ENCODE data around the gene KLHL35. TPM values are rescaled to one million over a fixed set of nuclear protein-coding genes. Genes with fewer than 3 reads are reported as not detected.

Gene KLHL35
- polyA plus RNA-seq, 3 donors, result 0.33 to 0.45 TPM; not detected in 1

DNA sequence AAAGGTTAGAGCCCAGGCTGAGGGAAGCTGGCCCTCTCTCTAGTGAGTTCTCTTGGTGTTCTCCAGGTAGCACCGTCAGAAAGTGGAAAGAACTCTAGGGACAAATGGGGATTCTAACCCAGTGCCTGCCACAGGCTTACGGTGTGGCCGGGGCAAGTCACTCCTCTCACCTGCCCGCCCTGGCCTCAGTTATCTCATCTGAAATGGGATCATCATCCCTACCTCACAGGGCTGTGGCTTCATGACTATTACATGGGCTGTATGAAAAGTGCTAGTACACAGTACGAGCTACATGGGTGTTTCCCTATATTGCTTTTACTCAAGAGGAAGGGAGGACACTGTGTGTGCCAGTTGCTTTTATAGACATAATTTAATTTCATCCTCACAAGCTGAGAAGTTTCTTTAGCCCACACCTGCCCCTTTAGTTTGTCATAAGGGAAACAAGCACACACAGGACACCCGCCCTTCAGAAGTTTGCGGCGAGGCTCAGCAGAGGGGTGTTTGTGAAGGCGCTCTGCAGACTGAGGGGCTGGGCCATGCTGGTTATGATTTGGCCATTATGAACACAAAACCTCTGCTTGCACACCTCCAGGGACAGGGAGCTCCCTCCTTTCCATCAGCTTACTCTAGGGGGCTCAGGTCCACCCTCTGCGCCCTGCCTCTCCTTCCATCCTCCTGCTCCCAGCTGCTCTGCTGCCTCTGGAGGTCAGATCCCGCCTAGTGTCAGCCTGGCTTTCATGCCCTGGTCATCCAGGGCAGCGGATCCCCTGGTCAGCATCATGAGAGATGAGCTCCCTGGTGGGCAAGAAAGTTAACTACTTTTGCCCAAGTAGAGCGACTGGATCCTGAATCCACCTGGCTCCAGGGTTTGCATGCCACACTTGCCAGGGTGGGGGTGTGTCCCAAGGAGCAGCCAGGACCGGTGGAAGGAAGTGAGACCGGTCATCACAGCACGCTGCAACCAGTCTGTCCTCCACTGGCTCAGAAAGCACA, 1.2 kb downstream of the KLHL35 start:
- H3K9me3 ChIP-seq (replicated peaks in 1 of 2; ENCODE audit: control insufficient read depth in 1 of 2, insufficient read depth in 1 of 2, low read length in 2 of 2), result peaks cover 13 to 30% of the 10 kb centered on the region in 2 donors
- peaks cover 37 to 62% of the 10 kb centered on the region in 2 donors for H3K27me3 ChIP-seq (ENCODE audit: control insufficient read depth in 2 of 2, insufficient read depth in 2 of 2, low read length in 2 of 2)
- DNase-seq, result no peak
- WGBS (ENCODE audit: insufficient coverage), result 45% methylated on average over 12 of the region's 16 CpGs
- Mint-ChIP-seq H3K27ac (no peak overlapping the region), H3K27me3 (ENCODE audit: low read depth in 3 of 3) (peaks cover 57 to 63% (median 63%) of the 10 kb centered on the region in 3 donors), H3K4me3 (peak overlapping the region in 1 of 2 donors; percentile 97), H3K9me3 (peaks cover 10 to 25% (median 23%) of the 10 kb centered on the region in 7 donors), H3K4me1 (peaks cover 27% of the 10 kb centered on the region), H3K36me3 (peaks cover 27 to 36% of the 10 kb centered on the region in 2 donors)
- no peak overlapping the region for H2AFZ ChIP-seq (ENCODE audit: insufficient read depth, low read depth, low read length, poor library complexity, severe bottlenecking)
- TF ChIP-seq, protein P1, sequence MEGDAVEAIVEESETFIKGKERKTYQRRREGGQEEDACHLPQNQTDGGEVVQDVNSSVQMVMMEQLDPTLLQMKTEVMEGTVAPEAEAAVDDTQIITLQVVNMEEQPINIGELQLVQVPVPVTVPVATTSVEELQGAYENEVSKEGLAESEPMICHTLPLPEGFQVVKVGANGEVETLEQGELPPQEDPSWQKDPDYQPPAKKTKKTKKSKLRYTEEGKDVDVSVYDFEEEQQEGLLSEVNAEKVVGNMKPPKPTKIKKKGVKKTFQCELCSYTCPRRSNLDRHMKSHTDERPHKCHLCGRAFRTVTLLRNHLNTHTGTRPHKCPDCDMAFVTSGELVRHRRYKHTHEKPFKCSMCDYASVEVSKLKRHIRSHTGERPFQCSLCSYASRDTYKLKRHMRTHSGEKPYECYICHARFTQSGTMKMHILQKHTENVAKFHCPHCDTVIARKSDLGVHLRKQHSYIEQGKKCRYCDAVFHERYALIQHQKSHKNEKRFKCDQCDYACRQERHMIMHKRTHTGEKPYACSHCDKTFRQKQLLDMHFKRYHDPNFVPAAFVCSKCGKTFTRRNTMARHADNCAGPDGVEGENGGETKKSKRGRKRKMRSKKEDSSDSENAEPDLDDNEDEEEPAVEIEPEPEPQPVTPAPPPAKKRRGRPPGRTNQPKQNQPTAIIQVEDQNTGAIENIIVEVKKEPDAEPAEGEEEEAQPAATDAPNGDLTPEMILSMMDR (IDR thresholded peaks at IDR 0.05), result no peak
- peaks cover 0 to 14% of the 10 kb centered on the region in 2 donors for H3K36me3 ChIP-seq (replicated peaks in 1 of 2; ENCODE audit: control insufficient read depth in 1 of 2, insufficient read depth in 2 of 2, low read length in 2 of 2)
- no peak overlapping the region for H3K27ac ChIP-seq (ENCODE audit: low read depth in 1 of 2, low read length in 2 of 2)
- H3K79me2 ChIP-seq (ENCODE audit: insufficient read depth, low read length), result no peaks in the 10 kb centered on the region
- intact Hi-C loops (cut with micrococcal nuclease), result no loop called here
- H3K4me3 ChIP-seq (replicated peaks in 1 of 3; ENCODE audit: low read depth in 2 of 3, low read length in 3 of 3), result no peak overlapping the region
- no peaks in the 10 kb centered on the region for H4K20me1 ChIP-seq (ENCODE audit: insufficient read depth, low read length)
- peaks cover 18 to 41% of the 10 kb centered on the region in 2 donors for H3K4me1 ChIP-seq (ENCODE audit: control insufficient read depth in 1 of 2, insufficient read depth in 2 of 2, low read length in 2 of 2)
- no peak overlapping the region for H3K9ac ChIP-seq (ENCODE audit: insufficient read depth, low read length, poor library complexity, severe bottlenecking)
- no peak overlapping the region for H3K4me2 ChIP-seq (replicated peaks; ENCODE audit: extremely low read depth, low read length, poor library complexity, severe bottlenecking)

GRCh38 chr11:75430714-75431532, 2.1 kb downstream of the KLHL35 start:
- Histone ChIP-seq H4K20me1 (ENCODE audit: insufficient read depth, low read length) (no peaks in the 10 kb centered on the region), H3K4me1 (ENCODE audit: control insufficient read depth in 1 of 2, insufficient read depth in 2 of 2, low read length in 2 of 2) (peaks cover 18 to 41% of the 10 kb centered on the region in 2 donors), H3K4me3 (replicated peaks in 1 of 3; ENCODE audit: low read depth in 2 of 3, low read length in 3 of 3) (peak overlapping the region; percentile 7 to 70 (median 21)), H3K36me3 (replicated peaks in 1 of 2; ENCODE audit: control insufficient read depth in 1 of 2, insufficient read depth in 2 of 2, low read length in 2 of 2) (peaks cover 0 to 9% of the 10 kb centered on the region in 2 donors), H2AFZ (ENCODE audit: insufficient read depth, low read depth, low read length, poor library complexity, severe bottlenecking) (peak overlapping the region; percentile 68), H3K9me3 (replicated peaks in 1 of 2; ENCODE audit: control insufficient read depth in 1 of 2, insufficient read depth in 1 of 2, low read length in 2 of 2) (peaks cover 13 to 30% of the 10 kb centered on the region in 2 donors), H3K4me2 (replicated peaks; ENCODE audit: extremely low read depth, low read length, poor library complexity, severe bottlenecking) (peak overlapping the region; percentile 78), H3K79me2 (ENCODE audit: insufficient read depth, low read length) (no peaks in the 10 kb centered on the region), H3K27me3 (ENCODE audit: control insufficient read depth in 2 of 2, insufficient read depth in 2 of 2, low read length in 2 of 2) (peaks cover 37 to 67% of the 10 kb centered on the region in 2 donors), H3K9ac (ENCODE audit: insufficient read depth, low read length, poor library complexity, severe bottlenecking) (peak overlapping the region; percentile 32), H3K27ac (ENCODE audit: low read depth in 1 of 2, low read length in 2 of 2) (no peak overlapping the region)
- DNase-seq, result no peak
- TF ChIP-seq, protein P1 (IDR thresholded peaks at IDR 0.05), result no peak
- peaks cover 57 to 68% (median 68%) of the 10 kb centered on the region in 3 donors for H3K27me3 Mint-ChIP-seq (ENCODE audit: low read depth in 3 of 3)
- peaks cover 19 to 29% of the 10 kb centered on the region in 2 donors for H3K36me3 Mint-ChIP-seq
- WGBS (ENCODE audit: insufficient coverage), result 29% methylated on average over 27 of the region's 32 CpGs
- intact Hi-C loops (cut with micrococcal nuclease), result no loop called here
- H3K4me1 Mint-ChIP-seq, result peaks cover 27% of the 10 kb centered on the region
- H3K4me3 Mint-ChIP-seq, result peak overlapping the region; percentile 73 to 97
- H3K9me3 Mint-ChIP-seq, result peaks cover 10 to 25% (median 23%) of the 10 kb centered on the region in 7 donors
- H3K27ac Mint-ChIP-seq, result peak overlapping the region in 1 of 7 donors; percentile 76

All from CD14-positive monocyte (primary cell).